HL-60/S4 (cell line): ENCODE data around the gene RAB3IL1.

ENCODE experiments used
- in situ Hi-C: fragments of 300-500 bp; cut with MboI; formaldehyde crosslinking; loops from 2 replicates; pipeline ENCODE4 v1.14.3; 2022; ENCODE audit warnings: low sequenced_read_pairs

Gene RAB3IL1

GRCh38 chr11:61922539-61922938, 5.2 kb upstream of the RAB3IL1 start:
- in situ Hi-C loops, result no loop called here

DNA sequence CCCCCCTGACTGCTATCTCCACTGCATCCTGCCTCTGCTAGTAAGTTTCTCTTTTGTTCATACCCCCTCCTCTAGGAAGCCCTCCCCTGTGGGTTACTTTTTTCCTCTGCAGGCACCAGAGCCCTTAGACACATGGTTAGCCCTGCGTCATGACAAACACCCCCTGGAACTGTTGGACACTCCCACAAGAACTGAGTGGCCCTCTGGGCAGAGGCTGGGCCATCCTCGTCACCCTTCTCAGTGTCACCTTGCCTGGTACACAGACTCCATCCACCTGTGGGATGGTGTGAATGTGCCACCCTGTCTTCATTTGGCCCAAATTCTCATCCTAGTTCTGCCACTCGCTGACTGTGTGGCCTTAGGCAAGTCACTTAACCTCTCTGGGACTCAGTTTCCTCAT, 4.1 kb upstream of the RAB3IL1 start:
- in situ Hi-C loops, result no loop called here

GRCh38 chr11:61919705-61920631, 2.6 kb upstream of the RAB3IL1 start:
- in situ Hi-C loops, result no loop called here

DNA sequence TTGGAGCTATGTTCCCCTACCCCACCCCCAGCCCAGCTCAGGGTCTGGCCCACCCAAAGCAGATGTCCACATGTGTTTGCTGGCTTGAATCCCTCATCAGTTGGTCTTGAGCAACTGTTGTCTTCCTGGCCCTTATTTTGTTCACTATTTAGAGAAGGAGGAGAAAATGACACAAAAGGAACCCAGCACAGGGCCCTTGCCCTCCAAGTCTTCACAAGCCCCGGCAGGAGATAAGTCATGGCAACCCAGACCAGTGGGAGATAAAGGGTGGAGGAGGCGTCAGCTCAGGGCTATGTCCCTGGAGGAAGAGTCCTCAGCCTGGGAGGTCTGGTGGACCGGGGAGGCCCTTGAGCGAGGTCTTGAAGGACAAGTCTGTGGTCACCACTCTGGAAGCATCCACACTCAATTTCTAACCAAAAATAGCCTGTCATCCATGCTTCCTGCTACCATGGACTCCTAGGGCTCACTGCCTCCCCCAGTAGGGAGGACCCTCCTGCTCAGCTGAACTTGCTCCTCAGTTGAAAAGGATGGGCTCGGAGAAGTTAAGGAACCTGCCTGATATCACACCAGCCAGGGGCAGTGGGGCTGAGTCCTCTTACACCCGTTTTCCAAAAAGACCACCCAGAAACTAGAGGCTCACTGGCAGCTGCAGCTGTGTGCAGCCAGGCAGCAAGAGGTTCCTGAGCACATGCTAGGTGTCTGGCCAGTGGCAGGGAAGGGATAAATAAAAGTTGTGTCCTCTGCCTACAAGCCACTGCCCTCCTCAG, 1.8 kb upstream of the RAB3IL1 start:
- in situ Hi-C loops, result no loop called here

DNA sequence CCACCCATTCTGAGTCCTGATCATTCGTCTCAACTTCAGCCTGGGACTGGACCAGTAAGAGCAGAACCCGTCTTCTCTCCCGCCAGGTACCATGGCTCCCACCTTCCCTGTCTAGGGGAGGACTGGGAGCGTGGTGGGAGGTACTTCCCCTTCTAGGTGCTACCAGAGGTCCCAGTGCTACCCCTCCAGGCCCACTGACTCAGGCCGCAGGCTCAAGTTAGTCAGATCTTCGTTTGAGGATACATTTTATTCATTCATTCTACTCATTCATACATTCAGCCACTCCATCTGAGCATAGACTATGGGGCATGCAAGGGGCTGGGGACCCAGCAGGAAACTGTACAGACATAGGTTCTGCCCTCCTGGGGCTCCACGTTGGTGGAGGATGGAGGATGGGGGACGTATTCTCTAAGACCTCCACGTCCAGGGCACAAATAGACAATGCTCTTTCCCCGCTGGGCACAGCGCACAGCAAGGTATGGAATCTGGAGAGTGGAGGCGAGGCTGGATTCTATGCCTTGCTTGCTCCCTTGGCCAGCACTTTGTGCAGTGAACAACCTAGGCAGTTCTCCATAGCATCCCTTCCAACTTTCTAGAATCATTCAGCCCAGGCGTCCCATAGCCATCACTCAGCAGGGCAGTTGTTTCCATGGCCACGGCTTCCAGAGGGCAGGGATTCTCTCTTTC, 1.0 kb upstream of the RAB3IL1 start:
- in situ Hi-C loops, result no loop called here

- in situ Hi-C loops, result no loop called here
These were observed 531 bp downstream of the RAB3IL1 start for GRCh38 chr11:61916737-61917333.

GRCh38 chr11:61914471-61915171, 2.7 kb downstream of the RAB3IL1 start:
- in situ Hi-C loops, result no loop called here

GRCh38 chr11:61913699-61914395, 3.5 kb downstream of the RAB3IL1 start:
- in situ Hi-C loops, result no loop called here

- in situ Hi-C loops, result no loop called here
These were observed 4.2 kb downstream of the RAB3IL1 start for GRCh38 chr11:61912991-61913698.

DNA sequence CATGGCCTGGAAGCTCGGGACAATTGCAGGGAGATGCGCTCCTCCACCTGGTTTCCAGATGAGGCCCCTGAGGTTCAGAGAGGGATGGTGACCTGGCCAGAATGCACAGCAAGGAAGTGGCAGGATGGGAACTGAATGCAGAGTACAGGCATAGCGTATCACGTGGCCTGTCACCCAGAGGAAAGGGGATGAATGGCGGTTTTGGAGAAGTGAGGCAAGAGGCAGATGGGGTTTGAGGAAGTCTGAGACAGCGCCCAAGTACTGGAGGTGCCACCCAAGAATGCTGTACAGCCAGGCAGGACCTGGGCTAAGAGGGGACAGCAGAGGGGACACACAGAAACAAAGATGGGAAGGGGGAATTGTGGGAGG, 4.9 kb downstream of the RAB3IL1 start:
- in situ Hi-C loops, result no loop called here

GRCh38 chr11:61911701-61912529, 5.5 kb downstream of the RAB3IL1 start:
- in situ Hi-C loops, result no loop called here

DNA sequence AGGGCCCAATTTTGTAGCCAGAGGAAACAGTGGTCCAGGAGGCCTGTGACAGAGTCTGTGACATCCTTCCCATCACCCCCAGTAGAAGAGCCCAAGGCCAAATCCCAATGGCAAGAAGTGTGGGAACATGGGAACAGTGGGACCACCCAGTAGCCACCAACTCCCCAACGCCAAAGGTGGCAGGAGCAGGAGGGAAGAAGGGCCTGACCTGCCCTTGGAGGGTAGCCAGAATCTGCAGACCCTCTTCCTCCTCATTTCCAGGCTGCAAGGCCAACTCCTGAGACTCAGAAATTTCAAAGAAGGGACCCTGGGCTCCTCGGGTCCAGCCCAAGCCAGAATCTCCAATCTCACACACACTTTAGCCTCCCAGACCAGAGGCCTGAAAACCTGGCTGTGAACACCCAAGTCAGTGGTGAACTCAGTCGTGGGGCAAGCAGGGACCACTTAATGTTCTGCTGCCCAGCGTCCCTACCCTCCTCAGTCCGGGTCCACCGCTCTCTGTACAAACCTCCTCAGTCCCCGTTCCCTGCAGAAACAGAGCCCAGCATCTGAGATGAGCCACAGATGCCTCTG, 6.2 kb downstream of the RAB3IL1 start:
- in situ Hi-C loops, result no loop called here

DNA sequence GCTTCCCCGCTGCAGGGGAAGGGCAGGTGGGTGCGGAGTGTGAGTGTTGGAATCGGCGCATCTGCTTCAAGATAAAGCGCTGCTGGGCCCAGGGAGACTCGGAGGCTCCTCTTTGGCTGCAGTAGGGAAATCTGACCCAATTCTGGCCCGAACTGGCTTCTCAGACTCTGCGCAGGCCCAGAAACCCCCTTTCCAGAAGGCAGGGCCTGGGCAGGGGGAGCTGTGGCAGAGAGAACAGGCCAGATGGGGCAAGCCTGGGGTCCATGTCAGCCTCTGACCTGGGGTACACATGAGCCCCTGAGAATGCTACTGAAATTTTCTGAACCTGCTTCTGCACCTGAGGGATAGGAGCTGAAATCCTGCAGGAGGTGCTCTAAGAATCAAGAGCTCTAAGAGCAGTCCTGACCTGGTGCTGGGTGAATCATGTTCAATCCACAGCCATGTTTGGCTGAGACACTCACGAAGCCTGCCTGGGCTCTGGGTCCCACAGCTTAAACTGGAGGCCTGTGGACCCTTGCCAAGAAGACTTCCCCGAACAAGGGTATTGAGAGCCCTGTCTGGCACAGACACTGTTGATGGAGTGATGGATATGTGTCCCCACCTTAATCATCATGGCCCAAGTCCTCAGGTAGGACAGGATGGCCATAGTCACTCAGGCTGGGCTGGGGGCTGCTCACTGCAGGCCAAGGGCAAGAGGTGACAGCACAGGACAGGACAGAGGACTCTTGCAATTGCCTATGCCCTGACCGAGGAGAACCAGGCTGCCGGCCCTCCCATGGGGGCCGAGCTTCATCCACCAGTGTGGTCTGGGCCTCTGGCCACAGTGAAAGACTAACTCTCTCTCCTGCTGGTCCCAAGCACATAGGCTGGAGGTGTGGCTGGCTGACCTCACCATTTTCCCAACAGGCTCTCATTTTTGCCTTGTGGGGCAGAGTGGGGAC, 6.9 kb downstream of the RAB3IL1 start:
- in situ Hi-C loops, result no loop called here

GRCh38 chr11:61908730-61909316, 8.5 kb downstream of the RAB3IL1 start:
- in situ Hi-C loops, result no loop called here

DNA sequence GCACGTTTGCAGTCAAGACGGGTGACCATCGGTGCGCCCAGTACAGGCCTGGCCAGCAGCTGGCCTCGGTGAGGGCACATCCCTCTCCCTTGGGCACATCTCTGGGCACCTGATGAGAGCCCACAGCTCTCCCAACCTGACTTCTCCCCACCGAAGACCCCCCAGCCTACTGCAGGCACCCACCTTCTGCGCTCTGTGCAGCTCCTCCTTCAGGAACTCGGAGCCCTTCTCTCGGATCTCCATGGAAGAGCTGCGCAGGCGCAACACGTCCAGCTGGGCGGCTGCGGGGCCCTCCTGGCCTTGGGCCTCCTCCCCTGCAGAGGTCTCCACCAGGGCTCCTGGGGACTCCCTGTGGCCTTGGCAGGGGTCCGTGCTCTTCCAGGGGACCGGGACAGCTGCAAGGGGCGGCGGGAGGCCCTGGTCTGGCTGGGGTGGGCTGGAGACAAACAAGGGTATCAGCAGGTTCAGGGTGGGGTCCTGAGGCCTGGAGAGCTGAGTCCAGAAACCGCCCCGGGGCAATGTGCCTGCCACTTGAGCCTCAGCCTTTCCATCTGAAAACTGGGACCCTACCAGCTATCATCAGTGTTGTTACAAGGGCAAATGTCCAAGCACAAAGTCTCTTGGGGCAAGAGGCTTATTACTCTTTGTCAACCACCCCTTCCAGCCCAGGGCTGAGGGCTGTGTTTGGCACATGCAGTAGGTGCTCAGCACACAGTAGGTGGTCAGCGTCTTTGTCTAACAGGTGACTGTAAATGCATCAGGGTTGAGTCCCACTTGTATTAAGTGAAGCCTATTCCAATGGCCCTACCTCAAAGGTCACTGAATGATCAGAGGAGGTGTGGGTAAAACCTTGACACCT, 9.3 kb downstream of the RAB3IL1 start:
- in situ Hi-C loops, result no loop called here

DNA sequence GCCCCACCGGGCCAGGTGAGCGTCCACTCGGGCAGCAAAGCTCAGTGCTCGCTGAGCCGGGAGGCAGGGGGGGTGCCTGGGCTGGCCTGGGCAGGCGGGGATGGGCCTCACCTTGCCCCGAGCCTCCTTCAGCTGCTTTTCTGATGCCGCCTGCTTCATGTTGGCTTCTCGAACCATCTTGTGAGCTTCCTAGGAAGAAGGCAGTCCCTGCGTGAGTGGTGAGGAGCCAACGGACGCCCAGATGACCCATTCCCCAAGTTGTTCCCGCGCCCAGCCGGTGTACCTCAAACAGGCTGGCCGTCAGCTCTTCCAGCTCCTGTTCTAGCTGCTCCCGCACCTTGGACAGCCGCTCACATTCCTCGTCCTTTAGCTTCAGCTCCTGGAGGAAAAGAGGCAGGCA, 10.1 kb downstream of the RAB3IL1 start:
- in situ Hi-C loops, result no loop called here
